ENCODE data around the gene MICOS13.

The MICOS13 gene

DNA sequence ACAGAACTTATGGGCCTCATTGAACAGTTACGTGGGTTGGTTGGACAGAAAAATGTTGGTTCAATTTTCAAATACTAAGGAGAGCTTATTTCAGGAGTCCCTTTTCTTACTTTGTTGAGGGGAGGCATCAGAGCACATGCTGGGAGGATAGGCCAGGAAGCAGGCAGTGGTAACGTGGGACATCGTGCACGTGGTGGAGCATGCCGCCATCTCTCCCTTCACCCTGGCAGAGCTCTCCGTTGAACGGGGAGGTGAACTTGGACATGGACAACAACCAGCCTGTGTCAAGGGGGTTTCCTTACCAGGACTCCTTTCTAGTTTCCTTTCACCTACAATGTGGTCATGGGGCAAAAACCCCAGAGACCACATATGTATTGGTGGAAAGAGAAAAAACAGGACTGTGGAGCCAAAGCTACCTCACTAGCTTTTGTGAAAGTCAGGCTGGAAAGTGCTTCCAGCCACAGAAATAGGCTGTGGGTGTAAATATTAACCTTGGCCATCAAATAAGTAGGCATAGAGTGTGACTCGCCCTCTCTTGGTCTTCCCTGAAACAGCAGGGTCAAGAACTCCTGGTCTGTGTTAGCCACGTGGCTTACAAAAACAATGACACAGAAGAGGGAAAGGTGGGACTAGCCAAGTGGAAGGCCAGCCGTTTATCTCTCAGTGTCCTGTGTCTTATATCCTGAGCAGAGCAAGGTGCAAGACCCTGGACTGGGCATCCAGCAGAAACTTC, 14.4 kb downstream of the MICOS13 start:
- DNase-seq: no peak

DNA sequence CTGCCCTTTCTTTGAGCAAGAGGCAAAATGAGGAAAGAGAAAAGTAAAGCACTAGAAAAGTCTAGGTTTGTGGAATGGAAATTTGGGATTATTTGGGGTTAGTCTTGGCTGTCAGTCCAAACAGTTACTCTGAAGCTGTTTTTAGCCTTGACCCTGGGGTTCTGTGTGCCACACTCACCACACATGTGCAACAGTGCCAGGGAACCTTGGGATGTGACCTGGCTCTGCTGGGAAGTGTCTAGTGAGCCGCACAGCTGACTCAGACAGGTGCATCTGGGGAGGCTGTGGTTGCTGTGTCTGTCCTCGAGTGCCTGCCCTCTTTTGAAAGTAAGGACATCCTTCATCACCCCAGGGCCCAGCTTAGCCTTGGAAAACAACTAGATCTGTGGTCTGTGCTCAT, 15.8 kb downstream of the MICOS13 start:
- DNase-seq: no peak

GRCh38 chr19:5663904-5664303, 16.4 kb downstream of the MICOS13 start:
- DNase-seq: no peak

GRCh38 chr19:5661483-5661882, 18.8 kb downstream of the MICOS13 start:
- no peak for DNase-seq

- no peak for DNase-seq
Observed at GRCh38 chr19:5655412-5655811, 24.9 kb downstream of the MICOS13 start.

DNA sequence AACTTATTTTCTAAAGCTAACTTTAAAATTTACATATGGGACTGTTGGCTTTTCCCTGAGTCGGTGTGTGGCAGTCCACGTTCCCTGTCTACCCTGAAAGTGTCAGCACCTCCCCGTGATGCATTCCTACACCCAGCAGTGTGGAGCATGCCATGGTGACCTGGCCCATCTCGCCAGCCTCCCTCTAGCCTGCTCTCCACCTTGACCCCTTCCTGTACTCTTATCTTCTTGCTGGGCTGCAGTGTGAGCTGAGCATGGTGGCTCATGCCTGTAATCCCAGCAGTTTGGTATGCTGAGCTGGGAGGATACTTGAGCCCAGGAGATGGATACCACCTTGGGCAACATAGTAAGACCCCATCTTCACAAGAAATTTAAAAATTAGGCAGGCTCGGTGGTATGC, 25.4 kb downstream of the MICOS13 start:
- DNase-seq: no peak

- no peak for DNase-seq
Observed at GRCh38 chr19:5652261-5652660, 28.1 kb downstream of the MICOS13 start.

GRCh38 chr19:5651361-5651760, 29.0 kb downstream of the MICOS13 start:
- DNase-seq: no peak

DNA sequence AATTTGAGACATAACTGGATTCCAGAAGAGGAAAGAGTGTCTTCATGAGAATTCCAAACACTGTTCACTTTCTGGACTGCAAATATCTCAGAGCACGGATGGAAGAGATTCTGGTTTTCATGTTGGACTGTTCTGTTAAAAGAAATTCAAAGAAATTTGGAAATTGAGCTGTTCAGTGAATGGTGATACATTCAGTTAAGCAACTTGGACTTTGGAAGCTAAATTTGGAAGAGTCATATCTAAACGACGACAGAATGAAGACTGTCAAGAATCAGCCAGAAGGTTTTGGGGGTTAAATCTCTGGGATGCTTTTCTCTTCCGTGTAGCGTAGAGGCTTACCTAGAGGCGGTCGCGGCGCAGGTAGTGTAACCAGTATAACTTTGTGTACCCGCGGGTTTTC, 31.9 kb downstream of the MICOS13 start:
- DNase-seq: no peak

GRCh38 chr19:5646703-5647102, 33.6 kb downstream of the MICOS13 start:
- no peak for DNase-seq

DNA sequence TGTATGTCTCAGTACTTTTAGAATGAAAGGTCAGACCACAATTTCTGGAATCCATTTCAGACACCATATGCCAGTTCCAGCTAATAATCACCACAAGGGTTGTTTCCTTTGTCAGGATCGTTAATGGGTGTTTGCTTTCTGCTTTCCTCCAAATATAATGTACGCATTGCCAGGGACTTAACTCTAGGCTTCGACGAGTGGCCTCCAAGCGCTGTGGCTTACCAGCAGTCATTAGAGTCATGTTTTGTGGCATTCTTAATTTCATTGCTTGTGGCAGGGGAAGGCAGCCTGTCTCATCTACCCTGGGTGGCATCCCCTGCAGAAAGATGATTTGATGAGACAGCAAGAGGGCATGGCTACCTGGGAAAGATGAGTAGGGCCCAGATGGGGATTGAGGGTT, 34.9 kb downstream of the MICOS13 start:
- no peak for DNase-seq

DNA sequence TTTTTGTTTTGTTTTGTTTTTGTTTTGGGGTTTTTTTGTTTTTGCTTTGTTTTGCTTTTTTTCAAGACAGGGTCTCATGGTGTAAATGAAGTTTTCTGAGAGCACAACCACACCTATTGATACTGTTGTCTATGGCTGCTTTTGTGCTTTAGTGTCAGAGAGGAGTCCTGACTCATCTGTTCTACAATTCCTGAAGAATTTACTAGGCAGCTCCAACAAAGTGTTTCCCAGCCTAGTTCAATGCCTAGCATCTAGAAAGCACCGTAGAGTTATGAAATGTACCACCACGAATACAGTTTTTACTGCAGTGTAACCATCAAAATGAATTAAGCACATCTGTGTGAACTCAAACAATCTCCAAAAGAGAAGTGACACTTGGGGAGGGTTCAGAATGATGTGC, 36.3 kb downstream of the MICOS13 start:
- no peak for DNase-seq

DNA sequence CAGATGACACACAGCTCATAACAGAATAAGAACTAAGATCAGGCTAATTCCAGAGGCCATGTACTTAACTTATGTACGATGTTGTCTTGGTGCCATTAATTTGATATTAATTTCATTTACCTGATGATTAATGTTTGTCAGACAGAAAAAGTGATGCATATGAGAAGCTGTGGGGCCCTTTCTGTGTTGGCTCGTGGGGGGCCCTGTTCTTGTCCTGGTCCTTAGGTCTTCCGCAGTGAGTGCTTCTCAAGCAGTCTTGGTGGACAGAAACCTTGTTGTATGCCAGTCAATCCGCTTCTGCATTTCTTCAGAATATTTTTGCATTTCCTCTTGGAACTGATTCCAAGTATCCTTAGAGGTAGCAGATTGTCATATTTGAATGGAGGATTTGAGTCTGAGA, 37.3 kb downstream of the MICOS13 start:
- DNase-seq: no peak

GRCh38 chr19:5642204-5642603, 38.1 kb downstream of the MICOS13 start:
- DNase-seq: no peak

GRCh38 chr19:5641171-5641570, 39.1 kb downstream of the MICOS13 start:
- no peak for DNase-seq

GRCh38 chr19:5637971-5638370, 42.3 kb downstream of the MICOS13 start:
- DNase-seq: no peak

DNA sequence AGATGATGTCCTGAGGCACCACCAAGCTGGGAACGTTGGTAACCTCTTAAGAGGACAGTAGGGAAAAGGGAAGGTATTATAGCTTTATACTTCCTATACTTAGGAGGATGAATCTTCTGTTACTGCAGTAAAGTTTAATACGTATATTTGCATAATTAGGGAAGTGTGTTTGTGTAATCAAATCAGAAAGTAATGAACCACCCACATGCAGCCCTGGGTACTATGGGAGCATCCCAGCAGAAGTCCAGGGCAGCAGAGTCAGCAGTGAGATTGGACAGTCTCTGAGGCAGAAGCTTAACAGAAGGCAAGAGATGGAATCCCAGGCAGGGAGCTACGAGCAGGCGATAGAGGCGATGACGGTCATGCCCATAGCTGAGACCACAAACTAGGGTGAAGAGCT, 44.9 kb downstream of the MICOS13 start:
- DNase-seq: no peak

GRCh38 chr19:5632657-5633056, 47.7 kb downstream of the MICOS13 start:
- no peak for DNase-seq

DNA sequence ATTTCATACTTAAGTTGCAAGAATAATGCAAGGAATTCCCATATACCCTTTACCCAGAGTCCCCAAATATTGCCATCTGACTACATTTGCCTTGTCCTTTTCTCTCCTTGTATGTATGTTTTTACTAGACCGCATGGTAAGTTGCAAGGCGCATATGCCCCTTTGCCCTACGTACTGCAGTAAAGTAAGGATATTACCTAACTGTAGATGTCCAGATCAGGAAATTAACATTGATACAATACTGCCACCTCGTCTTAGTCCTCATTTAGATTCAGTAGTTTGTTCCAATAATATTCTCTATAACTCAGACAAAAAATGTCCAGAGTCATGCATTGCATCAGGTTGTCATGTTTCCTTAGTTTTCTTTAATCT, 48.1 kb downstream of the MICOS13 start:
- no peak for DNase-seq

DNA sequence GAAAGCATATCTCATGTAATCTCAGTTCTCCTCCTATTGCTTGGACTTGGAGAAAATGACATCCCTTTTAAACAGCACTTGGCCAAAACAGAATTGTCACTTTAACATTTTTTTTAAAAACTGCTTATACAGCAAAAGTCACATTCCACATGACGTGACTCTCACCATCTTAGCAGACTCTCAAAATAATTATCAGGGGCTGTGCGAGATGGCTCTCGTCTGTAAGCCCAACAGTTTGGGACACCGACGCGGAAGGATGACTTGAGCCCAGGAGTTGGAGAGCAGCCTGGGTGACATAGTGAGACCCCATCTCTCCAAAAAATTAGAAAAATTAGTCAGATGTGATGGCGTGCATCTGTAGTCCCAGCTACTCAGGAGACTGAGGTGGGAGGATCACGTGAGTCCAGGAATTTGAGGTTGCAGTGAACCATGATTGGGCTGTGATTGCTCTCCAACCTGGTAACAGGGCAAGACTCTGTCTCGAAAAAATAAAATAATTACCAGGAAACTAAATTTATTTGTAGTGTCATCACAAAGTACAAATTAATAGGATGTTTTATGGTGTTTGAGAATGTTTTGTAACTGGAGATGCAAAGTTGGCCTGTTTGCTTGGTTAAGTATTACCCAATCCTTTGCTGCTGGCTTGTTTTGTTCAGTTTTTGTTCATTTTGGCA, 48.6 kb downstream of the MICOS13 start:
- DNase-seq: no peak

DNA sequence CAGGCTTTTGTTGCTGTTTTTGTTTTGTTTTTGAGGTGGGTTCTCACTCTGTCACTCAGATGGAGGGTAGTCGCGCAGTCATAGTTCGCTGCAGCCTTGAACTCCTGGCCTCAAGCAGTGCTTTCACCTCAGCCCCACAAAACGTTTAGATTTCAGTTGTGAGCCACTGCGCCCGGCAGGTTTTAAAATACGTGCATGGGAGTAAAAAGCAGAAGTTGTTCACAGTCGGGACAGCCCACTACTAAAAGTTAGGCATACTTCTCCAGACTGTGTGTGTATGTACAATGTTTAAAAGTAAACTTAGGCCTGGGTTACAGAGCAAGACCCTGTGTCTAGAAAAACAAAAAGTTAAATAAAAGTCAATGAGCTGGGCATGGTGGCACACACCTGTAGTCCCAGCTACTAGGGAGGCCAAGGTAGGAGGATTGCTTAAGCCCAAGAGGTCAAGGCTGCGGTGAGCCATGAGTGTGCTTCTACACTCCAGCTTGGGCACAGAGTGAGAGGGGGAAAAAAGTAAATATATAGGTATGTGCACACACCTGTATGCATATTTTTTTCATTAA, 51.3 kb downstream of the MICOS13 start:
- peak; percentile 39 for DNase-seq

GRCh38 chr19:5628461-5628860, 51.9 kb downstream of the MICOS13 start:
- DNase-seq: no peak

All from CD4-positive, alpha-beta T cell treated with Interferon gamma for 1 hour (primary cell).